A549 (cell line): ENCODE data around the gene MMS19. TPM values are rescaled to one million over a fixed set of nuclear protein-coding genes. Genes with fewer than 3 reads are reported as not detected.

ENCODE experiments used
- ATAC-seq, 2 experiments: fragments of 200-7000 bp in 1 of 2; fragments of >200 bp in 1 of 2; cut with Nextera tagmentation in 1 of 2; cut with Tn5 transposase in 1 of 2; 3 replicates each; pipeline versions ENCODE4 v1.8.0 to v1.9.1; 2018 to 2020; ENCODE audit warnings: mild to moderate bottlenecking in 1 of 2, moderate library complexity in 1 of 2
- CTCF ChIA-PET: fragments of 300-600 bp; sonication (Branson Sonifier 250); formaldehyde crosslinking; extraction: SDS; loops from one replicate; lab custom pipeline; 2021; ENCODE audit warnings: antibody characterized with exemption, inconsistent platforms; lab: Yijun Ruan, JAX
- POLR2A ChIA-PET: fragments of 350-600 bp; formaldehyde crosslinking; extraction: SDS; loops from one replicate; lab custom pipeline; 2021; ENCODE audit warnings: antibody characterized with exemption, inconsistent platforms; lab: Yijun Ruan, JAX
- DNase-seq, 2 experiments: peaks; one replicate each; pipeline versions ENCODE4 v3.0.0 to v3.0.0-alpha.2; 2011 to 2016; ENCODE audit warnings: low read depth in 1 of 2, low spot score in 1 of 2
- FAIRE-seq: peaks from 2 replicates; lab custom pipeline; 2011; peaks lifted over from hg19 to GRCh38; lab: Jason Lieb, UNC
- H3K27ac ChIP-seq, 2 experiments: fragments of >200 bp; sonication (Bioruptor Twin); formaldehyde crosslinking; 3 replicates each; pipeline ENCODE4 v1.5.1; 2016 to 2017
- H3K4me1 ChIP-seq: fragments of >200 bp; sonication (Bioruptor Twin); formaldehyde crosslinking; 3 replicates; pipeline ENCODE4 v1.6.1; 2016
- H3K4me2 ChIP-seq: fragments of >200 bp; sonication (Bioruptor Twin); formaldehyde crosslinking; 3 replicates; pipeline ENCODE4 v1.6.1; 2016
- H3K4me3 ChIP-seq: fragments of >200 bp; sonication (Bioruptor Twin); formaldehyde crosslinking; 3 replicates; pipeline ENCODE4 v1.5.1; 2016
- H3K9me3 ChIP-seq: fragments of >200 bp; sonication (Bioruptor Twin); formaldehyde crosslinking; 3 replicates; pipeline ENCODE4 v1.6.1; 2016
- BCL3 ChIP-seq: fragments of >200 bp; sonication (Bioruptor Twin); formaldehyde crosslinking; IDR thresholded peaks from 3 replicates; pipeline ENCODE4 v1.6.1; 2016
- BHLHE40 ChIP-seq: IDR thresholded peaks from 2 replicates; pipeline ENCODE4 v1.6.1; 2012; ENCODE audit warnings: low read depth, low read length, inconsistent platforms
- CBX2 ChIP-seq: fragments of 200-600 bp; sonication (generic); IDR thresholded peaks from 2 replicates; pipeline ENCODE4 v1.6.1; 2016; ENCODE audit warnings: low read depth, mild to moderate bottlenecking, borderline replicate concordance
- CHD4 ChIP-seq: fragments of 200-600 bp; sonication (generic); IDR thresholded peaks from 2 replicates; pipeline ENCODE4 v1.6.1; 2016; ENCODE audit warnings: antibody characterized with exemption, mild to moderate bottlenecking, borderline replicate concordance
- FOSB ChIP-seq: fragments of 250-450 bp; sonication (Bioruptor Pico); IDR thresholded peaks from 2 replicates; pipeline ENCODE4 v1.5.0; 2020; ENCODE audit warnings: mild to moderate bottlenecking, moderate library complexity
- FOSL2 ChIP-seq, 2 experiments: fragments of 450-650 bp in 1 of 2; fragments of >200 bp in 1 of 2; sonication (Bioruptor Twin) in 1 of 2; formaldehyde crosslinking; IDR thresholded peaks; 2 replicates each; pipeline versions ENCODE4 v1.5.0 to v1.6.1; 2016 to 2020; ENCODE audit warnings: mild to moderate bottlenecking in 1 of 2, moderate library complexity in 1 of 2
- GATA3 ChIP-seq: IDR thresholded peaks from 2 replicates; pipeline ENCODE4 v1.6.1; 2012; ENCODE audit warnings: borderline replicate concordance
- HOXB5 ChIP-seq: fragments of 250-450 bp; sonication (Bioruptor Pico); IDR thresholded peaks from 2 replicates; pipeline ENCODE4 v1.5.0; 2020; ENCODE audit warnings: mild to moderate bottlenecking, moderate library complexity
- JUN ChIP-seq, 2 experiments: fragments of >200 bp; sonication (Bioruptor Twin); formaldehyde crosslinking; IDR thresholded peaks; 2 replicates in 1 of 2; 3 replicates in 1 of 2; pipeline ENCODE4 v1.6.1; 2016 to 2017
- JUNB ChIP-seq: fragments of >200 bp; sonication (Bioruptor Twin); formaldehyde crosslinking; IDR thresholded peaks from 2 replicates; pipeline ENCODE4 v1.6.1; 2016
- KDM1A ChIP-seq: fragments of 200-600 bp; sonication (generic); IDR thresholded peaks from 2 replicates; pipeline ENCODE4 v1.6.1; 2016; ENCODE audit warnings: low read depth, mild to moderate bottlenecking
- KDM5A ChIP-seq: fragments of 200-600 bp; sonication (generic); IDR thresholded peaks from 2 replicates; pipeline ENCODE4 v1.6.1; 2016; ENCODE audit warnings: antibody characterized with exemption, mild to moderate bottlenecking
- MAFK ChIP-seq: fragments of 450-650 bp; IDR thresholded peaks from 2 replicates; pipeline ENCODE4 v1.6.1; 2014; ENCODE audit not compliant: partially characterized antibody
- MYC ChIP-seq: IDR thresholded peaks from 2 replicates; pipeline ENCODE4 v1.6.1; 2012; ENCODE audit warnings: mild to moderate bottlenecking, inconsistent platforms, low read length, improper control_type of control experiment, borderline replicate concordance
- POLR2A ChIP-seq: IDR thresholded peaks from 2 replicates; pipeline ENCODE4 v1.6.1; 2012; ENCODE audit warnings: mild to moderate bottlenecking, low read length
- RAD21 ChIP-seq, 2 experiments: fragments of >200 bp in 1 of 2; sonication (Bioruptor Twin) in 1 of 2; formaldehyde crosslinking in 1 of 2; IDR thresholded peaks in 1 of 2; conservative IDR thresholded peaks in 1 of 2; 2 replicates in 1 of 2; 3 replicates in 1 of 2; pipeline ENCODE4 v1.6.1; 2012 to 2018; ENCODE audit warnings: inconsistent platforms in 1 of 2
- RCOR1 ChIP-seq: fragments of 150-350 bp; IDR thresholded peaks from 2 replicates; pipeline ENCODE4 v1.6.1; 2014; ENCODE audit warnings: antibody characterized with exemption, low read length, low read depth
- RFX5 ChIP-seq: fragments of 450-650 bp; IDR thresholded peaks from 2 replicates; pipeline ENCODE4 v1.7.1; 2014; ENCODE audit warnings: antibody characterized with exemption, mild to moderate bottlenecking, moderate library complexity
- RNF2 ChIP-seq: fragments of 200-600 bp; sonication (generic); IDR thresholded peaks from 2 replicates; pipeline ENCODE4 v1.6.1; 2016; ENCODE audit warnings: low read depth, mild to moderate bottlenecking, antibody characterized with exemption, moderate library complexity, borderline replicate concordance
- SREBF2 ChIP-seq: fragments of 450-650 bp; IDR thresholded peaks from 2 replicates; pipeline ENCODE4 v1.6.1; 2014; ENCODE audit warnings: mild to moderate bottlenecking, moderate library complexity
- TFCP2L1 ChIP-seq: fragments of 250-450 bp; sonication (Bioruptor Pico); IDR thresholded peaks from 2 replicates; pipeline ENCODE4 v1.5.0; 2021; ENCODE audit warnings: mild to moderate bottlenecking
- TP53 ChIP-seq: fragments of 250-450 bp; sonication (Bioruptor Pico); IDR thresholded peaks from 2 replicates; pipeline ENCODE4 v1.5.0; 2021; ENCODE audit warnings: mild to moderate bottlenecking, moderate library complexity
- ZNF302 ChIP-seq: fragments of 250-450 bp; sonication (Bioruptor Pico); IDR thresholded peaks from 2 replicates; pipeline ENCODE4 v1.9.0; 2021; ENCODE audit warnings: inconsistent platforms, mild to moderate bottlenecking, moderate library complexity
- ZSCAN20 ChIP-seq: fragments of 250-450 bp; sonication (Bioruptor Pico); IDR thresholded peaks from 2 replicates; pipeline ENCODE4 v1.8.0; 2022; ENCODE audit warnings: mild to moderate bottlenecking, moderate library complexity
- WGBS: methylation state at CpG from one replicate; pipeline ENCODE4 v1.1.6; 2017; ENCODE audit errors: missing lambda C conversion rate; 5-methylcytosine and 5-hydroxymethylcytosine counted together
- polyA plus RNA-seq, 4 experiments: library from polyadenylated mRNA; depleted of rRNA in 3 of 4; stranded (reverse); fragments of >200 nt; fragmentation: RNase III in 1 of 4; extraction: RNeasy Plus Mini Kit Qiagen cat#74134 plus additional on column Dnase treatment in 1 of 4; gene quantifications; 2 replicates in 3 of 4; 3 replicates in 1 of 4; pipeline ENCODE4 v1.2.3, GENCODE V29; 2011 to 2017

The MMS19 gene
- polyA plus RNA-seq, 2 of the 4 experiments (the other 2 are of a cell fraction): 60.6 to 65.6 TPM

- peak; percentile 75 to 83 for DNase-seq
- peaks cover 60% of the 10 kb centered on the region for H3K4me1 ChIP-seq
- peak overlapping the region; percentile 86 to 92 for H3K27ac ChIP-seq
- peak overlapping the region; percentile 68 for H3K4me2 ChIP-seq
- no peak overlapping the region for H3K4me3 ChIP-seq
- TF ChIP-seq MYC: no peak
- TF ChIP-seq MAFK: peak; percentile 90
- peak; percentile 87 for TF ChIP-seq FOSL2 (IDR thresholded peaks at IDR 0.05)
- peak; percentile 94 for TF ChIP-seq FOSL2 (CRISPR knock-in tag; IDR thresholded peaks at IDR 0.05)
- peak in 1 of 2 experiments; percentile 14; a peak in 1 of 5 replicates for TF ChIP-seq JUN (IDR thresholded peaks at IDR 0.05)
- peak; percentile 74 for TF ChIP-seq JUNB
- TF ChIP-seq POLR2A: no peak
- H3K9me3 ChIP-seq: no peaks in the 10 kb centered on the region
- no peak for FAIRE-seq
- CTCF ChIA-PET: interaction anchor here (0.9 to 11.6 kb wide), 5 partner anchors 8 to 189 kb away, joined by 3 to 213 read pairs (median 3); partner anchors contain the start of gene ANKRD2
- ATAC-seq: peak; percentile 77 to 80
- 17% methylated on average over 7 of the region's 9 CpGs for WGBS
- POLR2A ChIA-PET: interaction anchor here (0.7 to 1.1 kb wide), 2 partner anchors 43 to 45 kb away, joined by 3 to 5 read pairs; partner anchors contain the start of gene UBTD1
Measured at GRCh38 chr10:97542169-97543024, 44.2 kb upstream of the MMS19 start.

GRCh38 chr10:97540669-97541500, 42.7 kb upstream of the MMS19 start:
- Histone ChIP-seq H3K9me3 (no peaks in the 10 kb centered on the region), H3K4me3 (no peak overlapping the region), H3K4me1 (peaks cover 60% of the 10 kb centered on the region), H3K4me2 (no peak overlapping the region; the same call in 2 of the 3 replicates), H3K27ac (peak overlapping the region; percentile 86 to 92; a peak in 5 of 6 replicates)
- CTCF ChIA-PET: interaction anchor here (1.1 to 11.6 kb wide), 12 partner anchors 10 to 190 kb away, joined by 3 to 213 read pairs (median 4); no protein-coding TSS in a partner anchor
- POLR2A ChIA-PET: no interaction called here
- TF ChIP-seq CHD4: no peak
- no peak for DNase-seq
- FAIRE-seq: no peak
- ATAC-seq: no peak
- 90% methylated on average over 14 of the region's 14 CpGs for WGBS

- ChIA-PET CTCF (interaction anchor here (0.8 to 11.6 kb wide), 14 partner anchors 9 to 76 kb away, joined by 3 to 213 read pairs (median 5); partner anchors contain the start of gene ANKRD2), POLR2A (no interaction called here)
- DNase-seq (no peak), ATAC-seq (peak in 1 of 2 experiments; percentile 22; a peak in 3 of 6 replicates), FAIRE-seq (no peak)
- H3K4me1 ChIP-seq: peaks cover 60% of the 10 kb centered on the region
- H3K4me3 ChIP-seq: no peak overlapping the region
- 70% methylated on average over 6 of the region's 6 CpGs for WGBS
- H3K27ac ChIP-seq: peak overlapping the region; percentile 43 to 92
- H3K9me3 ChIP-seq: no peaks in the 10 kb centered on the region
- H3K4me2 ChIP-seq: peak overlapping the region; percentile 31
- no peak for TF ChIP-seq BCL3
- no peak for TF ChIP-seq CBX2
- no peak for TF ChIP-seq BHLHE40
- no peak for TF ChIP-seq ZNF302 (CRISPR knock-in tag)
- TF ChIP-seq KDM5A: no peak
- no peak for TF ChIP-seq GATA3
- no peak for TF ChIP-seq FOSL2 (IDR thresholded peaks at IDR 0.05)
- TF ChIP-seq FOSL2 (CRISPR knock-in tag; IDR thresholded peaks at IDR 0.05): no peak
- TF ChIP-seq RAD21 (conservative IDR thresholded peaks at IDR 0.05 in 1 of 2, IDR thresholded peaks at IDR 0.05 in 1 of 2): no peak
- no peak for TF ChIP-seq TFCP2L1 (CRISPR knock-in tag)
- TF ChIP-seq KDM1A: no peak
- no peak for TF ChIP-seq FOSB (CRISPR knock-in tag)
- TF ChIP-seq HOXB5: no peak
- no peak for TF ChIP-seq ZSCAN20
- no peak for TF ChIP-seq RFX5
- TF ChIP-seq RCOR1: no peak
- no peak for TF ChIP-seq CHD4
- no peak for TF ChIP-seq RNF2
- TF ChIP-seq SREBF2: no peak
- no peak for TF ChIP-seq TP53 (CRISPR knock-in tag)
Measured at GRCh38 chr10:97539523-97540200, 41.4 kb upstream of the MMS19 start.
